Thyroid gland (tissue), 4 donors: Measurements from ENCODE around the gene C16orf82. TPM values are rescaled to one million over a fixed set of nuclear protein-coding genes. Genes with fewer than 3 reads are reported as not detected.

Experiments
- DNase-seq, 2 donors: peaks; one replicate each; pipeline ENCODE4 v3.0.0-alpha.2; 2019
- H3K27ac ChIP-seq, 3 donors: fragments of 200-600 bp; sonication (generic); 1 replicate in 2 of 3; 2 replicates in 1 of 3; pipeline ENCODE4 v1.5.1; 2016 to 2019; ENCODE audit warnings: mild to moderate bottlenecking in 1 of 3, moderate library complexity in 1 of 3
- H3K27me3 ChIP-seq: fragments of 200-600 bp; sonication (generic); one replicate; pipeline ENCODE4 v1.5.1; 2019
- H3K36me3 ChIP-seq, 2 donors: fragments of 200-600 bp; sonication (generic); one replicate each; pipeline ENCODE4 v1.5.1; 2016 to 2019
- H3K4me1 ChIP-seq, 2 donors: fragments of 200-600 bp; sonication (generic); one replicate each; pipeline ENCODE4 v1.5.1; 2017 to 2019
- H3K4me3 ChIP-seq, 3 donors: fragments of 200-600 bp; sonication (generic); replicated peaks in 1 of 3; 1 replicate in 2 of 3; 2 replicates in 1 of 3; pipeline ENCODE4 v1.5.1; 2016; ENCODE audit warnings: mild to moderate bottlenecking in 1 of 3
- H3K9me3 ChIP-seq: fragments of 200-600 bp; sonication (generic); one replicate; pipeline ENCODE4 v1.5.1; 2017
- POLR2A ChIP-seq, 2 donors: fragments of 450-650 bp; IDR thresholded peaks; one replicate each; pipeline ENCODE4 v1.6.1; 2017; ENCODE audit warnings: antibody characterized with exemption in 2 of 2, mild to moderate bottlenecking in 2 of 2, moderate library complexity in 1 of 2
- WGBS, 2 donors: methylation state at CpG; one replicate each; pipeline ENCODE4 v1.1.5; 2017; 5-methylcytosine and 5-hydroxymethylcytosine counted together
- intact Hi-C: fragments of 100-400 bp; cut with DNase I; formaldehyde crosslinking; loops from one replicate; pipeline ENCODE4 v1.15.1; 2023
- total RNA-seq, 4 donors: library from RNA; depleted of rRNA; stranded (reverse); fragments of >200 nt; gene quantifications; one replicate each; pipeline ENCODE4 v1.2.3, GENCODE V29; 2016
- TF ChIP-seq, protein P1 (sequence below), 6 experiments: fragments of 200-600 bp in 3 of 6; fragments of 450-650 bp in 3 of 6; sonication (generic) in 3 of 6; IDR thresholded peaks; one replicate each; pipeline ENCODE4 v1.5.1; 2016 to 2019; ENCODE audit warnings: antibody characterized with exemption in 6 of 6, mild to moderate bottlenecking in 2 of 6, inconsistent platforms in 1 of 6, moderate library complexity in 1 of 6

The C16orf82 gene
- total RNA-seq, 4 donors from 2014 or later, result 0.11 to 1.3 TPM; not detected in 2

- Histone ChIP-seq H3K27me3 (no peaks in the 10 kb centered on the region), H3K36me3 (no peaks in the 10 kb centered on the region), H3K27ac (no peak overlapping the region), H3K4me1 (no peaks in the 10 kb centered on the region), H3K4me3 (no peak overlapping the region), H3K9me3 (no peaks in the 10 kb centered on the region)
- 76 to 83% methylated on average over 7 of the region's 7 CpGs for WGBS, 2 donors
- intact Hi-C loops, result no loop called here
- TF ChIP-seq, protein P1, sequence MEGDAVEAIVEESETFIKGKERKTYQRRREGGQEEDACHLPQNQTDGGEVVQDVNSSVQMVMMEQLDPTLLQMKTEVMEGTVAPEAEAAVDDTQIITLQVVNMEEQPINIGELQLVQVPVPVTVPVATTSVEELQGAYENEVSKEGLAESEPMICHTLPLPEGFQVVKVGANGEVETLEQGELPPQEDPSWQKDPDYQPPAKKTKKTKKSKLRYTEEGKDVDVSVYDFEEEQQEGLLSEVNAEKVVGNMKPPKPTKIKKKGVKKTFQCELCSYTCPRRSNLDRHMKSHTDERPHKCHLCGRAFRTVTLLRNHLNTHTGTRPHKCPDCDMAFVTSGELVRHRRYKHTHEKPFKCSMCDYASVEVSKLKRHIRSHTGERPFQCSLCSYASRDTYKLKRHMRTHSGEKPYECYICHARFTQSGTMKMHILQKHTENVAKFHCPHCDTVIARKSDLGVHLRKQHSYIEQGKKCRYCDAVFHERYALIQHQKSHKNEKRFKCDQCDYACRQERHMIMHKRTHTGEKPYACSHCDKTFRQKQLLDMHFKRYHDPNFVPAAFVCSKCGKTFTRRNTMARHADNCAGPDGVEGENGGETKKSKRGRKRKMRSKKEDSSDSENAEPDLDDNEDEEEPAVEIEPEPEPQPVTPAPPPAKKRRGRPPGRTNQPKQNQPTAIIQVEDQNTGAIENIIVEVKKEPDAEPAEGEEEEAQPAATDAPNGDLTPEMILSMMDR (IDR thresholded peaks at IDR 0.05), result no peak
- TF ChIP-seq POLR2A (IDR thresholded peaks at IDR 0.05), result no peak
- DNase-seq, result no peak
Measured at GRCh38 chr16:27048316-27048715, 18.4 kb upstream of the C16orf82 start.

GRCh38 chr16:27049117-27049516 lies 17.6 kb upstream of the C16orf82 start:
- Histone ChIP-seq H3K36me3 (no peaks in the 10 kb centered on the region), H3K9me3 (no peaks in the 10 kb centered on the region), H3K4me3 (no peak overlapping the region), H3K27me3 (no peaks in the 10 kb centered on the region), H3K27ac (no peak overlapping the region), H3K4me1 (no peaks in the 10 kb centered on the region)
- intact Hi-C loops, result no loop called here
- WGBS, 2 donors, result 67 to 83% methylated on average over 5 of the region's 5 CpGs
- no peak for TF ChIP-seq POLR2A (IDR thresholded peaks at IDR 0.05)
- TF ChIP-seq, protein P1 (IDR thresholded peaks at IDR 0.05), result no peak
- DNase-seq, result no peak

- TF ChIP-seq, protein P1 (IDR thresholded peaks at IDR 0.05), result no peak
- TF ChIP-seq POLR2A (IDR thresholded peaks at IDR 0.05), result no peak
- intact Hi-C loops, result no loop called here
- WGBS, 2 donors, result 75 to 83% methylated on average over 16 of the region's 16 CpGs
- Histone ChIP-seq H3K27ac (no peak overlapping the region), H3K9me3 (no peaks in the 10 kb centered on the region), H3K36me3 (no peaks in the 10 kb centered on the region), H3K4me1 (no peaks in the 10 kb centered on the region), H3K4me3 (no peak overlapping the region), H3K27me3 (no peaks in the 10 kb centered on the region)
- no peak for DNase-seq
Measured at GRCh38 chr16:27052007-27052406, 14.7 kb upstream of the C16orf82 start.

DNA sequence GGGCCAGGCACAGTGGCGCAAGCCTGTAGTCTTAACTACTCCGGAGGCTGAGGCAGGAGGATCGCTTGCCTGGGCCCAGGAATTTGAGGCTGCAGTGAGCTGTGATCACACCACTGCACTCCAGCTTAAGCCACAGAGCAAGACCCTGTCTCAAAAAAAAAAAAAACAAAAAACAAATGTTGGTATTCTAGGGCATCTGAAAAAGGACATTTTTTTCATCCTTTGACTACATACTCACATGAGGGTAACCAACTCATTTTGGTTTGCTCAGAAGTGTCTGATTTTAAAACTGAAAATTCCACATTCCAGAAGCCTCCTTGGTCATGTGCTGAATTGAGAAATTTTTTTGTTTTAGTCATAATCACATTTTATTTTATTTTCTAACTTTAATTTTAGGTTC lies 12.7 kb upstream of the C16orf82 start:
- H3K27ac ChIP-seq, result no peak overlapping the region
- H3K36me3 ChIP-seq, result no peaks in the 10 kb centered on the region
- 94 to 95% methylated on average over 3 of the region's 3 CpGs for WGBS, 2 donors
- DNase-seq, result no peak
- no peaks in the 10 kb centered on the region for H3K4me1 ChIP-seq
- no peak for TF ChIP-seq POLR2A (IDR thresholded peaks at IDR 0.05)
- TF ChIP-seq, protein P1 (IDR thresholded peaks at IDR 0.05), result no peak
- H3K27me3 ChIP-seq, result no peaks in the 10 kb centered on the region
- no peak overlapping the region for H3K4me3 ChIP-seq
- intact Hi-C loops, result no loop called here
- no peaks in the 10 kb centered on the region for H3K9me3 ChIP-seq

GRCh38 chr16:27058299-27058698 lies 8.4 kb upstream of the C16orf82 start:
- no peaks in the 10 kb centered on the region for H3K27me3 ChIP-seq
- no peaks in the 10 kb centered on the region for H3K36me3 ChIP-seq
- no peak overlapping the region for H3K27ac ChIP-seq
- WGBS, 2 donors, result 63 to 75% methylated on average over 2 to 3 of the region's 3 CpGs
- H3K4me1 ChIP-seq, result no peaks in the 10 kb centered on the region
- no peak for DNase-seq
- intact Hi-C loops, result no loop called here
- no peaks in the 10 kb centered on the region for H3K9me3 ChIP-seq
- no peak for TF ChIP-seq POLR2A (IDR thresholded peaks at IDR 0.05)
- TF ChIP-seq, protein P1 (IDR thresholded peaks at IDR 0.05), result no peak
- H3K4me3 ChIP-seq, result no peak overlapping the region
